OCI-LY3 (cell line): ENCODE data around the gene CCDC83.

ENCODE experiments used
- EZH2phosphoT487 ChIP-seq: fragments of 200-600 bp; shearing (Covaris generic); IDR thresholded peaks from 2 replicates; pipeline ENCODE4 v1.6.1; 2018; ENCODE audit warnings: antibody characterized with exemption, mixed run types, low read depth
- TF ChIP-seq, protein P1 (sequence below): fragments of 200-600, 300-600 bp; sonication (generic); IDR thresholded peaks from 2 replicates; pipeline ENCODE4 v1.5.1; 2014; ENCODE audit warnings: antibody characterized with exemption, low read length, low read depth

- TF ChIP-seq, protein P1, sequence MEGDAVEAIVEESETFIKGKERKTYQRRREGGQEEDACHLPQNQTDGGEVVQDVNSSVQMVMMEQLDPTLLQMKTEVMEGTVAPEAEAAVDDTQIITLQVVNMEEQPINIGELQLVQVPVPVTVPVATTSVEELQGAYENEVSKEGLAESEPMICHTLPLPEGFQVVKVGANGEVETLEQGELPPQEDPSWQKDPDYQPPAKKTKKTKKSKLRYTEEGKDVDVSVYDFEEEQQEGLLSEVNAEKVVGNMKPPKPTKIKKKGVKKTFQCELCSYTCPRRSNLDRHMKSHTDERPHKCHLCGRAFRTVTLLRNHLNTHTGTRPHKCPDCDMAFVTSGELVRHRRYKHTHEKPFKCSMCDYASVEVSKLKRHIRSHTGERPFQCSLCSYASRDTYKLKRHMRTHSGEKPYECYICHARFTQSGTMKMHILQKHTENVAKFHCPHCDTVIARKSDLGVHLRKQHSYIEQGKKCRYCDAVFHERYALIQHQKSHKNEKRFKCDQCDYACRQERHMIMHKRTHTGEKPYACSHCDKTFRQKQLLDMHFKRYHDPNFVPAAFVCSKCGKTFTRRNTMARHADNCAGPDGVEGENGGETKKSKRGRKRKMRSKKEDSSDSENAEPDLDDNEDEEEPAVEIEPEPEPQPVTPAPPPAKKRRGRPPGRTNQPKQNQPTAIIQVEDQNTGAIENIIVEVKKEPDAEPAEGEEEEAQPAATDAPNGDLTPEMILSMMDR: no peak
- TF ChIP-seq EZH2phosphoT487: no peak
Observed at GRCh38 chr11:85835729-85836128, 19.5 kb upstream of the CCDC83 start.
